K562 (cell line): Measurements from ENCODE around the gene TMEM14C. TPM values are rescaled to one million over a fixed set of nuclear protein-coding genes. Genes with fewer than 3 reads are reported as not detected.
A peak's percentile ranks its signal among the peaks of the same experiment; 100 is the strongest.

Source experiments
- ARID4B ChIP-seq: sonication (generic); formaldehyde crosslinking; IDR thresholded peaks from 2 replicates; pipeline ENCODE4 v1.8.0; 2022; ENCODE audit warnings: mild to moderate bottlenecking, missing genetic modification reagents
- CAMTA2 ChIP-seq: fragments of 250-450 bp; sonication (Bioruptor Pico); conservative IDR thresholded peaks from 2 replicates; pipeline ENCODE4 v1.5.1; 2022
- CEBPB ChIP-seq: fragments of 450-650 bp; IDR thresholded peaks from 2 replicates; pipeline ENCODE4 v1.6.1; 2016; ENCODE audit warnings: missing genetic modification characterization, missing compliant biosample characterization
- CTBP1 ChIP-seq: fragments of 450-650 bp; IDR thresholded peaks from 2 replicates; pipeline ENCODE4 v1.6.1; 2016; ENCODE audit warnings: borderline replicate concordance
- CTCFL ChIP-seq: IDR thresholded peaks from 2 replicates; pipeline ENCODE4 v1.6.1; 2011; ENCODE audit warnings: borderline replicate concordance, low read depth, mild to moderate bottlenecking, moderate library complexity, low read length; ENCODE audit not compliant: insufficient read depth, poor library complexity, severe bottlenecking
- DPF2 ChIP-seq: fragments of 450-650 bp; IDR thresholded peaks from 2 replicates; pipeline ENCODE4 v1.6.1; 2016
- HSF4 ChIP-seq: fragments of 250-450 bp; sonication (Bioruptor Pico); IDR thresholded peaks from 2 replicates; pipeline ENCODE4 v2.1.2; 2022; ENCODE audit warnings: mild to moderate bottlenecking, moderate library complexity, borderline replicate concordance
- IRF9 ChIP-seq: fragments of 450-650 bp; IDR thresholded peaks from 2 replicates; pipeline ENCODE4 v1.6.1; 2016; ENCODE audit warnings: missing biosample characterization, missing genetic modification characterization
- LCOR ChIP-seq: sonication (generic); formaldehyde crosslinking; IDR thresholded peaks from 2 replicates; pipeline ENCODE4 v1.8.0; 2022; ENCODE audit warnings: mild to moderate bottlenecking, missing genetic modification reagents
- MAX ChIP-seq: sonication (generic); formaldehyde crosslinking; IDR thresholded peaks from 2 replicates; pipeline ENCODE4 v1.9.0; 2022; ENCODE audit warnings: mild to moderate bottlenecking, missing genetic modification reagents
- MTA1 ChIP-seq: fragments of 450-650 bp; IDR thresholded peaks from 2 replicates; pipeline ENCODE4 v1.6.1; 2017; ENCODE audit warnings: borderline replicate concordance
- NCOA2 ChIP-seq, 2 experiments: fragments of 450-650 bp; IDR thresholded peaks; 2 replicates each; pipeline ENCODE4 v1.6.1; 2018; ENCODE audit warnings: mild to moderate bottlenecking in 2 of 2, moderate library complexity in 1 of 2; ENCODE audit not compliant: partially characterized antibody in 2 of 2
- PHTF2 ChIP-seq: fragments of 250-450 bp; sonication (Bioruptor Pico); IDR thresholded peaks from 2 replicates; pipeline ENCODE4 v1.5.0; 2021; ENCODE audit warnings: mild to moderate bottlenecking
- PRPF4 ChIP-seq: fragments of 200-400 bp; formaldehyde crosslinking; IDR thresholded peaks from one replicate; pipeline ENCODE4 v1.6.1; 2017; ENCODE audit warnings: low read length, low read depth, mild to moderate bottlenecking; ENCODE audit not compliant: insufficient read depth, poor library complexity, severe bottlenecking
- PURB ChIP-seq: sonication (generic); formaldehyde crosslinking; IDR thresholded peaks from 2 replicates; pipeline ENCODE4 v1.9.0; 2021; ENCODE audit warnings: low read depth, mild to moderate bottlenecking, missing genetic modification reagents
- SMC3 ChIP-seq: conservative IDR thresholded peaks from 2 replicates; pipeline ENCODE4 v1.6.1; 2011; ENCODE audit warnings: low read depth, low read length, improper control_type of control experiment; ENCODE audit not compliant: insufficient read depth
- STAG1 ChIP-seq: sonication (generic); formaldehyde crosslinking; IDR thresholded peaks from 2 replicates; pipeline ENCODE4 v1.5.0; 2020; ENCODE audit warnings: missing genetic modification reagents, borderline replicate concordance
- ZBTB2 ChIP-seq: fragments of 450-650 bp; IDR thresholded peaks from 2 replicates; pipeline ENCODE4 v1.6.1; 2016; ENCODE audit warnings: antibody characterized with exemption
- ZSCAN29 ChIP-seq: fragments of 450-650 bp; IDR thresholded peaks from 2 replicates; pipeline ENCODE4 v1.6.1; 2017
- polyA plus RNA-seq, 8 experiments: library from polyadenylated mRNA; depleted of rRNA in 4 of 8; stranded (reverse) in 5 of 8; unstranded in 3 of 8; fragments of >200 nt; fragmentation: Nextera tagmentation in 2 of 8; fragmentation: Illumina TruSeq in 1 of 8; extraction: Ambion mirVana in 2 of 8; extraction: Trizol in 1 of 8; gene quantifications; 2 replicates each; pipeline versions ENCODE4 v1.2.1 to v1.2.3, GENCODE V29; 2011 to 2014; ENCODE audit warnings: inconsistent platforms in 1 of 8, missing spikeins in 1 of 8
- total RNA-seq, 7 experiments: library from RNA; depleted of rRNA in 6 of 7; stranded (reverse); fragments of >200 nt in 6 of 7; fragmentation: Illumina TruSeq in 2 of 7; extraction: Trizol in 2 of 7; gene quantifications; 2 replicates each; pipeline versions ENCODE4 v1.2.1 to v1.2.3, GENCODE V29; 2011 to 2021; ENCODE audit warnings: low replicate concordance in 1 of 7

TMEM14C gene
- total and polyA plus RNA-seq, 9 of the 15 experiments (the other 6 are each of a cell fraction or from before 2014, with no cell fraction given) = 151 to 496 (median 263) TPM

- TF ChIP-seq ARID4B (CRISPR knock-in tag) = peak; percentile 88
- no peak for TF ChIP-seq HSF4 (CRISPR knock-in tag)
- peak; percentile 97 for TF ChIP-seq MAX (CRISPR knock-in tag)
- no peak for TF ChIP-seq ZBTB2
- TF ChIP-seq ZSCAN29 = no peak
- peak; percentile 50 to 99 for TF ChIP-seq NCOA2 (IDR thresholded peaks at IDR 0.05; ENCODE audit: partially characterized antibody in 2 of 2)
- TF ChIP-seq PHTF2 (CRISPR knock-in tag) = 0 out of 2 replicates have a peak, but pooled peaks have one; percentile 24
- TF ChIP-seq CAMTA2 (CRISPR knock-in tag) = peak; percentile 74
- TF ChIP-seq IRF9 (tag) = no peak
- TF ChIP-seq LCOR (CRISPR knock-in tag) = peak; percentile 96
- no peak for TF ChIP-seq STAG1
- TF ChIP-seq CEBPB = peak; percentile 5; the same call in 1 of the 2 replicates
- peak; percentile 83 for TF ChIP-seq CTBP1
- TF ChIP-seq PRPF4 = no peak
- TF ChIP-seq DPF2 = peak; percentile 66
- no peak for TF ChIP-seq PURB (CRISPR knock-in tag)
- peak; percentile 100 for TF ChIP-seq MTA1
- no peak for TF ChIP-seq CTCFL
- 0 out of 2 replicates have a peak, but pooled peaks have one; percentile 14 for TF ChIP-seq SMC3
Observed at GRCh38 chr6:10694302-10695085, 28.4 kb upstream of the TMEM14C start, which contains the start of the genes C6orf52 and PAK1IP1 (continued).
